Measurements from ENCODE around the gene KDM2A.

KDM2A gene

DNA sequence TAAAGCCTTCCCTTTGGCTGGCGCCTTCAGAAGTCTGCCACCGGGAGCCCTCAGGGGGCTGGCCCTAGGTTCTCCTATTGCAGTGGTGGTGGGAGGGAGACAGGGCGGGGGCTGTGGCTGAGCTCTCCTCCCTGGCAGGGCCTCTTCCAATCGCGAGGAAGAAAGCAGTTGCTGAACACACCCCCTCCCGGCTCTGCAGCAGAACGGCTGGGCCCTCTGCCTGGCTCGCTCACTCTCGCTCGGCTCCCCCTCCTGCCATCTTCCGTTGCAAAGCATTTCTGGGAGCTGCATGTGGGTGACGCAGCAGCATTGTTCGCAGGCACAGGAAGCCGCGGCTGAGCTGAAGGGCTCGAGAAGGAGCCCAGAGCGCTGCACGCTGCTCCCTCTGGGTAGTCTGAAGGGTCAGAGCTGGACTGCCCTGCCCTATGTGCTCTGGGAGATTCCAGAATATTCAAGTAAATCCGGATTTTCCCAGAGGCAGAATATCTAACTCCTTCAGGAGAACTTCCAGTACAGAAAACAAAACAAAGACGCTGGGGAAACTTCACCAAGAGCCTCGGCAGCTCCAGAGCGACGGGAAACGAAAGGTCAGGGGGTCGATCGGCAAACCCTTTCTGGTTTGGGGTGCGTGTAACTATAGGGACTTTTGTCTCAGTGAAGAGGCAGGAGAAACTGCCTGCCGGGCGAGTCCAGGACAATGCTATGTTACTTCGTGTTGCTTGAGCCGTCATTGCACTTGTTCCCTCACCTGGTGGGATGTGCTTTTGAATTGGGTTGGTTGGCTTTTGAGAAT is 120.9 kb downstream of the KDM2A start:
- DNase-seq: peak; percentile 98

DNA sequence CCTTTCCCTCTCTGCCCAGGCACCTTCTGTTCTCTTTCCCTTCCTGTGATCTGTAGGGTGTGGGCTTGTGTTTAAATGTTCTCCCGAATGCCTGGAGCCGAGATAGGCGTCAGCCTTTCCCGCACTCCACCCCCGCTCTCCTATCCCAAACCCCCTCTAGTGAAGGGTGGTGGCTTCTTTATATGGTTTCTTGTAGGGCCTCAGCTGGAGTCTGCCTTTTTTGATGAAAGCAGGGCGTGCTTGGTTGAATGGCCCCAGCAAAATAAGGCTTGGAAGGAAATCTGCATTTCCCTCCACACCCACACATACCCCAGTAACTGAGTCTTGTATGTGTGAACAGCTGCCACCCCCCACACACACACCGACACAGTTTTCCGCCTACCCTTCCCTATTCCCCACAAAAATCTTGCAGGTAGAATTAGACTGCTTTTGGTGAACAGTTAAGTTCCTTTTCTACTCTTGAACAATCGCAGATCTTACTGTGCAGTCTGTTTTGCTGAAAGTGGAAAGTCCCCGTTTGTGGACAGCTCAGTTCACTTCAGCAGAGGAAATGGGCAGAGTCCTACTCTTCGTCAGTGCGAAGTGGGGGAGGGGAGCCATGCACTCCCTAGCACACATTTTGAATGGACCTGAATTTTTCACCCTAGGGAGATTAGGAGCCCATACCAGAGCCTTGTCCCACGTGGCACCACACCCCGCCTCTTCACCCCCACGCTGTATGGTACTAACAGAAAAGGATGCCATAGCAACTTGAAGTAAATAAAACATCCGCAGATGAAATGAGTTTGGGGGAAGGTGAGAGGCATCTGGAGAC is 121.7 kb downstream of the KDM2A start:
- DNase-seq: peak; percentile 79

DNA sequence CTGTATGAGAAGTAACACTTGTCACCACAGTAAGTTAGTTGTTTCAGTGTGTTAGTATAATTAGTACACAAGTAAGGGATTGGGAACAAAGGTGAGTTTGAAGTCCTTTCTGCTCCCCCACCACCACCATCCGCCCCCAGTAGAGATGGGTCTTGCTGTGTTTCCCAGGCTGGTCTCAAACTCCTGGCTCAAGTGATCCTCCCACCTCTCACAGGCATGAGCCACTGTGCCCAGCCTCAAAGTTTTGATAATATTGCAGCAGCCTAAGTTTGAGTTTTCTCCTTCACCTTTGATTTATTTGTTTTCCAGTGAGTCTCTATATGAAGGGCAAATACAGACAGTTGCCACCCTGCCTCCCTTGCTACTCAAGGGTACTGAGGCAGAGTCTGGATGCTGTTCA is 123.5 kb downstream of the KDM2A start:
- no peak for DNase-seq

- DNase-seq: no peak
Observed at GRCh38 chr11:67243051-67243450, 124.0 kb downstream of the KDM2A start.

DNA sequence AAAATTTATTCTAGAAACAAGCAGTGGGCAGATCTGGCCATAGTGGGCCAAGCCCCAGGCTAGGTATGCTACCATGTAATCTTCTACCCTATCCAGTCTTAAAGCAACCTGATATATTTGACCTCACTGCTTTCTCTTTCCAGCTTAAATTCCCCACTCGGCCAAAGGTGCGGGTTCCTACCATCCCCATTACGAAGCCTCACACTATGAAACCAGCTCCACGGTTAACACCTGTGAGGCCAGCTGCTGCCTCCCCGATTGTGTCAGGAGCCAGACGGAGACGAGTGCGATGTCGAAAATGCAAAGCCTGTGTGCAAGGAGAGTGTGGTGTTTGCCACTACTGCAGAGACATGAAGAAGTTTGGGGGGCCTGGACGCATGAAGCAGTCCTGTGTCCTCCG is 126.0 kb downstream of the KDM2A start:
- DNase-seq: no peak

GRCh38 chr11:67247946-67248550 is 129.0 kb downstream of the KDM2A start:
- no peak for DNase-seq

GRCh38 chr11:67248653-67249052 is 129.6 kb downstream of the KDM2A start:
- DNase-seq: no peak

- DNase-seq: no peak
Observed at GRCh38 chr11:67250059-67251043, 131.3 kb downstream of the KDM2A start.

- DNase-seq: no peak
Observed at GRCh38 chr11:67251841-67252240, 132.8 kb downstream of the KDM2A start.

GRCh38 chr11:67252831-67253239 is 133.8 kb downstream of the KDM2A start:
- peak; percentile 81 for DNase-seq

- peak; percentile 93 for DNase-seq
Observed at GRCh38 chr11:67253872-67254624, 135.0 kb downstream of the KDM2A start.

DNA sequence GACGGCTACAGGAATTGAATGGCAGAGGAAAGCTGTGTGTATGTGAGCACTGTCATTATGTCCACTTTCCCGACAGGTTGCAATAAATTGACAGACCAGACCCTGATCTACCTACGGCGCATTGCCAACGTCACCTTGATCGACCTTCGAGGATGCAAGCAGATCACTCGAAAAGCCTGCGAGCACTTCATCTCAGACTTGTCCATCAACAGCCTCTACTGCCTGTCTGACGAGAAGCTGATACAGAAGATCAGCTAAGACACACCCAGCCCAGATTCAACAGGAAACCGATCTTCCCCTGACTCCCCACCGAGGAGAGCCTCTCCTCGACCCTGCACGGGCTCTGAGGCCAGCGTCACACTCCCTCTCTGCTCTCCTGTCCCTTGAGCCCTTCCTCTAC is 135.7 kb downstream of the KDM2A start:
- DNase-seq: peak; percentile 70

DNA sequence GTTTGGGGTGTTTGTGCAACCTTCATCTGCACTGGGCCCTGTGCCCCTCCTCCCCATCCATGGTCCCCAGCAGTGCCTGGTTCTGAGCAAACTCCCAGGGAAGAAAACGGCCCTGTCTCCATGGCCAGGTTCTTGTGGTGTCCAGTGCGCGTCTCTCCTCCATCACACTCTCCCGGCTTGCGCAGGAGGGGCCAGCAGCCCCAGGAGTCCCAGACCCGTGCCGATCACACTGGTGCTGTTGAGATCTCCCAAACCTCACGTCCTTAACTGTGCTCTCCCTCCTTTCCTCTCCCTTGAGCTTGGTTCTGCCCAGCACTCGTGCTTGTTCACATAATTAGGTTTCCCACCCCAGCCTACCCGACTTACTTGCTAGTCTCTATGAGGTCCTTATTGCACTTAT is 136.3 kb downstream of the KDM2A start:
- DNase-seq: no peak

DNA sequence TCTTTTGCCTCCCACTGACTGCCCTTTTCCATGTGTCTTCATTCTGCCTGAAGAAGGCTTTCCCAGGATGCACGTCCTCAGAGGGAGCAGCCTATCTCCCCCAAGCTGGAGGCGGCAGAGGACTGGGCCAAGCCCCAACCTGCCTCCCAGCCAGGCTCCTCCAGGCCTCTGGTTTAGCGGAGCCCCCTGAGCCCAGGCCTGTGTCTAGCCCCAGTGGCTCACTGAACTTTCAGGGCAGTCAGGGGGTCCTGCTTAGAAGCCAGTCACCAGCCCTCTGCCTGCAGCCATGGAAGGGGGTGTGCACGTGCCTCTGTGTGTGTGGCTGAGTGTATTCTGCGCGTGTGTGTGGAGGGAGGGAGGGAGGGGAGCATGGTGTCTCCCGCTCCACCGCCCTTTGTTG is 136.8 kb downstream of the KDM2A start:
- no peak for DNase-seq

- DNase-seq: no peak
Observed at GRCh38 chr11:67256477-67257135, 137.5 kb downstream of the KDM2A start.

DNA sequence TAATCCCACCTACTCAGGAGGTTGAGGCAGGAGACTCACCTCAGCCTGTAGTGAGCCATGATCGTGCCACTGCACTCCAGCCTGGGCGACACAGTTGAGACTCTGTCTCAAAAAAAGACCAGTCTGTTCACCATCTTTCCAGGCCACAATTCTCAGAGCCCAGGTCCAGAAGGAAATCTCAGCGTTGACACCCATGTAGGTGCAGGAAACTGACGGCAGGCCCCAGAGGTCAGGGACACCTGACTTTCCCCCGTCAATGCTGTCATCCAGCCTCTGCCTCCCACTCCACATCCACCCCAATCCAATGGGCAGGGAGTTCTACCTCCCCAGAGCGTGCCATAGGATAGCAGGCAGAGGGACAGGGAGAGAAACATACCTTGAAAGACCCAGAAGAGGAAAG is 141.3 kb downstream of the KDM2A start:
- DNase-seq: no peak

DNA sequence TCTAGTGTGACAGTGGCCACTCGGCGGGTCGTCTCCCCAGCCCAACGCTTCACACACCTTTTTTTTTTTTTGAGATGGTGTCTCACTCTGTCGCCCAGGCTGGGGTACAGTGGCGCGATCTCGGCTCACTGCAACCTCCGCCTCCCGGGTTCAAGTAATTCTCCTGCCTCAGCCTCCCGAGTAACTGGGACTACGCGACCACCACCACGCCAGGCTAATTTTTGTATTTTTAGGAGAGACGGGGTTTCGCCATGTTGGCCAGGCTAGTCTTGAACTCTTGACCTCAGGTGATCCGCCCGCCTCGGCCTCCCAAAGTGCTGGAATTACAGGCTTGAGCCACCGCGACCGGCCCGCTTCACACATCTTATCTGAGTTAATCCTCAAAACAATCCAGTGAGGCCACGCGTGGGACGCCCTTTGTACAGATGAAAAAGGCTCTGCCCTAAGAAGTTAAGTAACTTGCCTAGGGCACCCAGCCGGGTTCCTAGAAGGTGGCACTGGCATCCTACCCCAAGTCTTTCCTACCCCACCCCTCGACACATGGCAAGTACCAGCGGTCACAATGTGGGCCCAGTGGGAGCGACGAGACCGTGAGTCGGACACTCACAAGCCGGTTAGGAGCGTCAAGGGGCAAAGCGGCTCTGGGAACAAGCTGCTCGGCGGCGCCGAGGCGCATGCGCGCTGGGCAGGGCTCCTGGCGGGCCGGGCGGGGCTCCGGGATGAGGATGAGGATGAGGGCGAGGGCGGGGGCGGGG is 142.0 kb downstream of the KDM2A start:
- peak; percentile 55 for DNase-seq

DNA sequence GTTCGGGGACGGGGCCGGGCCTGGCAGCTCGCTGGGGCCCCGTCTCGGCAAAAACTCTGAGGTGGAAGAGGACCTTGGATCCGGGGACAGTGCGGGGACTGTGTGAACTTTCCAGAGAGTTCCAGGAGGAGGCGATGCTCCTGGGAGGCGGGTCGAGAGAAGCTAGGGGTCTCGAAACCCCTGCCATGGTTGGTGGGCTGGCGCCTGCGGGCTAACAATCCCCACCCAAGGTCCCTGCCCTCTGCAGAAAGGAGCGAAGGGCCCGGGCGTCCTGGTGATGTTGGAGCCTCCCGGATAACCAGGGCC is 142.5 kb downstream of the KDM2A start:
- no peak for DNase-seq

GRCh38 chr11:67261946-67262681 is 143.1 kb downstream of the KDM2A start:
- DNase-seq: no peak
